Esophagus (tissue), 2 donors: ENCODE measurements around the gene GABRP. TPM values are rescaled to one million over a fixed set of nuclear protein-coding genes. Genes with fewer than 3 reads are reported as not detected.

Experiments
- H3K27ac ChIP-seq, 2 donors: one replicate each; pipeline ENCODE4 v1.5.1; 2013; ENCODE audit warnings: low read depth in 2 of 2, mild to moderate bottlenecking in 2 of 2, inconsistent platforms in 1 of 2, low read length in 1 of 2, moderate library complexity in 1 of 2
- H3K27me3 ChIP-seq, 2 donors: one replicate each; pipeline ENCODE4 v1.6.1; 2013; ENCODE audit warnings: low read length in 2 of 2, control low read depth in 1 of 2, mild to moderate bottlenecking in 1 of 2; ENCODE audit not compliant: insufficient read depth in 2 of 2, control insufficient read depth in 1 of 2
- H3K36me3 ChIP-seq, 2 donors: one replicate each; pipeline ENCODE4 v1.6.1; 2013; ENCODE audit warnings: low read length in 1 of 2; ENCODE audit not compliant: control insufficient read depth in 2 of 2, insufficient read depth in 2 of 2
- H3K4me1 ChIP-seq, 2 donors: one replicate each; pipeline ENCODE4 v1.6.1; 2013; ENCODE audit warnings: low read length in 1 of 2; ENCODE audit not compliant: control insufficient read depth in 2 of 2, insufficient read depth in 2 of 2
- H3K4me3 ChIP-seq, 2 donors: one replicate each; pipeline ENCODE4 v1.5.1; 2013; ENCODE audit warnings: low read length in 2 of 2, mild to moderate bottlenecking in 2 of 2, low read depth in 1 of 2, moderate library complexity in 1 of 2
- H3K9me3 ChIP-seq, 2 donors: one replicate each; pipeline ENCODE4 v1.6.1; 2013; ENCODE audit warnings: mild to moderate bottlenecking in 2 of 2, low read depth in 1 of 2, low read length in 1 of 2, moderate library complexity in 1 of 2; ENCODE audit not compliant: control insufficient read depth in 2 of 2, insufficient read depth in 1 of 2
- WGBS, 2 donors: extraction: QIAGEN DNeasy Blood & Tissue Kit; methylation state at CpG; one replicate each; pipeline ENCODE4 v1.1.7; 2013; 5-methylcytosine and 5-hydroxymethylcytosine counted together
- polyA plus RNA-seq, 2 donors: library from polyadenylated mRNA; stranded (reverse); fragments of 200-250 nt; gene quantifications; one replicate each; pipeline ENCODE4 v1.2.3, GENCODE V29; 2013
- donor health status: healthy with polysubstance abuse.
- donor health status: Bipolar disorder and iron deficiency.

The GABRP gene
- polyA plus RNA-seq, 2 donors, result 21.9 to 55.7 TPM

DNA sequence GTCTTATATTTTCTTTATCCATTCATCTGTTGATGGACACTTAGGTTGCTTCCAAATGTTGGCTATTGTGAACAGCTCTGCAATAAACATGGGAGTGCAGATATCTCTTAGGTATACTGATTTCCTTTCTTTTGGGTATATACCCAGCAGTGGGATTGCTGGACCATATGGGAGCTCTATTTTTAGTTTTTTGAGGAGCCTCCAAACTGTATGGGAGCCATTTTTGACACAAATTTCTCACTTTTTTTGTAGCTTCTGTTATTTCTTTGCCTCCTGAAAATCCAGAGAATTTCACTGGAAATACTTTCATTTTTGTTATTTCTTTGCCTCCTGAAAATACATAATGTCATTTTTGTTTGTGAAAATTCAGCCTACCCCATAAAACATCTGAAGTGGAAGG lies 63.3 kb downstream of the GABRP start:
- Histone ChIP-seq H3K4me1 (no peaks in the 10 kb centered on the region), H3K36me3 (no peaks in the 10 kb centered on the region), H3K27me3 (no peaks in the 10 kb centered on the region), H3K9me3 (no peaks in the 10 kb centered on the region), H3K27ac (no peak overlapping the region), H3K4me3 (no peak overlapping the region)

DNA sequence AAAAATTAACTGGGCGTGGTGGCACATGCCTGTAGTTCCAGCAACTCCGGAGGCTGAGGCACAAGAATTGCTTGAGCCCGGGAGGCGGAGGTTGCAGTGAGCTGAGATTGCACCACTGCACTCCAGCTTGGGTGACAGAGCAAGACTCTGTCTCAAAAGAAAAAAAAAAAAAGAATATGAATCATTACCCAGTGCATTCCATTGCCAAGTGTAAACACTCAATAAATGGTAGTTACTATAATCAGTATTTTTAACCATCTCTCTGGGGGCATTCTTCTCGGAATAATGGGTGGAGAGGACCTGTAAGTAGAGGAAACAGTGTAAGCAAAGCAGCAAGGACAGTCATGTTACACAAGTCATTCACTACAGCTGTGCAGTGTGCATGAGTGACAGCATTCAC lies 64.5 kb downstream of the GABRP start:
- H3K4me1 ChIP-seq, result no peaks in the 10 kb centered on the region
- WGBS, 2 donors, result 59 to 69% methylated on average over 5 of the region's 5 CpGs
- H3K36me3 ChIP-seq, result no peaks in the 10 kb centered on the region
- no peak overlapping the region for H3K4me3 ChIP-seq
- no peaks in the 10 kb centered on the region for H3K27me3 ChIP-seq
- no peaks in the 10 kb centered on the region for H3K9me3 ChIP-seq
- no peak overlapping the region for H3K27ac ChIP-seq

DNA sequence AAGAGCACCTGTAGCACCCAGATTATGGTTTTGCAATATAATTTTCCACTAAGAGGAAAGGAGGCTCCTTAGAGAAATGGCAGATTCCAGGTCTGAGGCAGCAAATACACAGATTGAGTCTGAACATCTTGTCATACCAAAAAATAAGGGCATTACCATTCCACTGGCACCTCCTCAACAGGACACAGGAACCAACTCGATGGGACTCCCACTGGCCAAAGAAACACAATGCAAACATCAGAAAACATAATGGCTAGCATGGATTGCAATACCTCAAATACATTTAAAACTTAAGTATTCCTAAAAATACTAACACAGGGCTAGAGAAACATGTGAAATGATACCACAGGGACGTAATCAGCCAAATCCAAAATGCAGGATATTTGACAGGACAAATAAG lies 65.8 kb downstream of the GABRP start:
- 70 to 78% methylated on average over 2 of the region's 2 CpGs for WGBS, 2 donors
- Histone ChIP-seq H3K4me1 (no peaks in the 10 kb centered on the region), H3K27ac (no peak overlapping the region), H3K4me3 (no peak overlapping the region), H3K9me3 (no peaks in the 10 kb centered on the region), H3K36me3 (no peaks in the 10 kb centered on the region), H3K27me3 (no peaks in the 10 kb centered on the region)

DNA sequence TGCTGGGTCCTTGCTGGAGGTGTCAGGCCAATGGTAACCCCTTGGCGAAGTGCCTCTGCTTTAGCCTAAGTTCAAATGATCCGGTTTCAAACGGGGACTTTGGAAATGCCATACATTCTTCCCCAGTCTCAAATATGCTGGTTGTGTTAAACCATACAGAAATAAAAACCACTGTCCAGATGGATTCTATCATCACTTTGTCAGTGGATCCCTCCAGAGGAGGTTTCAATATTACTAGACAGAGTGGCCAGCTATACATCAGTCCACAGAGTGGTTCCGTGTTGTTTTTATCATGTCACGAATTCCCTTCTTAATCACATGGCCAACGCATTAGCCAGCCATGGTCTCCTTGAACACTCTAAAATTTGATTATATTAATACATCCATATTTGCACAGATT lies 71.0 kb downstream of the GABRP start:
- H3K36me3 ChIP-seq, result no peaks in the 10 kb centered on the region
- WGBS, 2 donors, result 78 to 83% methylated on average over 6 of the region's 6 CpGs
- no peaks in the 10 kb centered on the region for H3K4me1 ChIP-seq
- no peaks in the 10 kb centered on the region for H3K27me3 ChIP-seq
- H3K4me3 ChIP-seq, result no peak overlapping the region
- H3K9me3 ChIP-seq, result no peaks in the 10 kb centered on the region
- H3K27ac ChIP-seq, result no peak overlapping the region

- H3K4me3 ChIP-seq, result no peak overlapping the region
- H3K4me1 ChIP-seq, result no peaks in the 10 kb centered on the region
- 83 to 84% methylated on average over 2 of the region's 2 CpGs for WGBS, 2 donors
- no peaks in the 10 kb centered on the region for H3K36me3 ChIP-seq
- no peak overlapping the region for H3K27ac ChIP-seq
- peaks cover 0 to 2% of the 10 kb centered on the region in 2 donors for H3K9me3 ChIP-seq
- no peaks in the 10 kb centered on the region for H3K27me3 ChIP-seq
Measured at GRCh38 chr5:170857066-170857465, 73.5 kb downstream of the GABRP start.

DNA sequence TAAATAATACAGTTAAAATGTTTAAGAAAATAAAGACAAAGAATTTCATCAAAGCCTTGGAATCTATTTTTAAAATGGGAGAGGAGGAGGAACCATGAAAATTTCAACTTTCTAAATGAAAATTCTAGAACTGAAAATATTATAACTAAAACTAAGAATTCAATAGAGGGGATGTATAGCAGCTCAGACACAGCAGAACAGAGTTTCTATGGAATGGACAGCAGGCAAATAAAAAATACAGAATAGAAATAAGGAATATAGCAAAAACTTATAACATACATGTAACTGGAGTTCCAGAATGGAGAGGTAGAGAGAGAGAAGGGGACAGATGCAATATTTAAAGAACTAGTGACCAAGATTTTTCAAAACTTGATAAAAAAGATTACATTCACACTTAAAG lies 76.9 kb downstream of the GABRP start:
- no peaks in the 10 kb centered on the region for H3K27me3 ChIP-seq
- H3K36me3 ChIP-seq, result no peaks in the 10 kb centered on the region
- no peak overlapping the region for H3K4me3 ChIP-seq
- H3K27ac ChIP-seq, result no peak overlapping the region
- H3K4me1 ChIP-seq, result no peaks in the 10 kb centered on the region
- peaks cover 0 to 2% of the 10 kb centered on the region in 2 donors for H3K9me3 ChIP-seq

DNA sequence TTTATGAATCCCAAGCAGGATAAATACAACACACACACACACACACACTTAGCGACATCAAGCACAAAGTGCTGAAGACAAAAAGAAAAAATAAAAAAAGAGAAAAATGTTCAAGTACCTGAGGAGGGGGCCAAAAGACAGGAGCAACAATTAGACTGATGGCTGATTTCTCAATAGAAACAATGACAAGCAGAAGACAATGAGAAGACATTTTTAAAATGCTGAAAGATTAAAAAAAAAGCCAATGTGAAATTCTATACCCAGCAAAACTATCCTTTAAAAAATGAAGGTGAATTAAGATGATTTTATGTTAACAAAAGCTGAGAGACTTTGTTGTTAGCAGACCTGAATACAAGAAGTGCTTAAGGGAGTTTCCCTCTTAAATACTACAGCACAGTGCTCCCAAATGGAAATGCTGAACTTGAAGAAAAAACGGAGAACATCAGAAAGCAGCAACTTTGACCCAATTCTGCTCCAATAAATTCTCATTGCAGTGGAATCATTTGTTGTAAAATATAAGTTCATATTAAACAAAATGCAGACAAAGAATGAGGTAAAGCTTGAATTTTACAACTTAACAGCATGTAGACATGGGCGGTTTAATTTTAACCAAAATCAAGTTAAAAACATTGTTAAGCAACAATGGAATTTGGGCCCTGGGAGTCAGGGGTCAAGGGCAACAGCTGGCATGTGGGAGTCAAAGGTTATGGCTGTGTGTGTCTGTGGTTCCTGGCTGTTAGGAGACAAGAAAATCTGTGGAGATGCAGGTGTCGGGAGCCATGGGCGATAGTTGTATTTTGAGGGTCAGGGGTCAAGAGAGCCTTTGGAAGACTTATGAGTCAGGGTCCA lies 77.5 kb downstream of the GABRP start:
- Histone ChIP-seq H3K36me3 (no peaks in the 10 kb centered on the region), H3K27ac (no peak overlapping the region), H3K9me3 (peaks cover 0 to 2% of the 10 kb centered on the region in 2 donors), H3K27me3 (no peaks in the 10 kb centered on the region), H3K4me3 (no peak overlapping the region), H3K4me1 (no peaks in the 10 kb centered on the region)
- 90 to 93% methylated on average over 5 of the region's 5 CpGs for WGBS, 2 donors

DNA sequence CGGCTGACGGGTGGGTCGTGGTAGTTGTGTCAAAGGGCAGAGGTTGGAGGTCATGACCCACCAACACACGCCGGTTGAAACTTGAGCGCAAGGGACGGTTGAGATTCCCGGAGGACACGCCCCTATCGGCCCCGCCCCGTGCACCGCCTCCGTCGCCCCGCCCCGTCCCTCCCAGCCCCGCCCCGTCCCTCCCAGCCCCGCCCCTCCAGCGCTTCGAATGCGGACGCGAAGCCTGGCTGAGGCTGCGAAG lies 78.1 kb downstream of the GABRP start:
- peaks cover 0 to 2% of the 10 kb centered on the region in 2 donors for H3K9me3 ChIP-seq
- WGBS, 2 donors, result 18 to 22% methylated on average over 16 to 26 of the region's 26 CpGs
- peak overlapping the region; percentile 46 to 49 for H3K4me3 ChIP-seq
- no peaks in the 10 kb centered on the region for H3K27me3 ChIP-seq
- H3K36me3 ChIP-seq, result no peaks in the 10 kb centered on the region
- no peaks in the 10 kb centered on the region for H3K4me1 ChIP-seq
- H3K27ac ChIP-seq, result no peak overlapping the region

DNA sequence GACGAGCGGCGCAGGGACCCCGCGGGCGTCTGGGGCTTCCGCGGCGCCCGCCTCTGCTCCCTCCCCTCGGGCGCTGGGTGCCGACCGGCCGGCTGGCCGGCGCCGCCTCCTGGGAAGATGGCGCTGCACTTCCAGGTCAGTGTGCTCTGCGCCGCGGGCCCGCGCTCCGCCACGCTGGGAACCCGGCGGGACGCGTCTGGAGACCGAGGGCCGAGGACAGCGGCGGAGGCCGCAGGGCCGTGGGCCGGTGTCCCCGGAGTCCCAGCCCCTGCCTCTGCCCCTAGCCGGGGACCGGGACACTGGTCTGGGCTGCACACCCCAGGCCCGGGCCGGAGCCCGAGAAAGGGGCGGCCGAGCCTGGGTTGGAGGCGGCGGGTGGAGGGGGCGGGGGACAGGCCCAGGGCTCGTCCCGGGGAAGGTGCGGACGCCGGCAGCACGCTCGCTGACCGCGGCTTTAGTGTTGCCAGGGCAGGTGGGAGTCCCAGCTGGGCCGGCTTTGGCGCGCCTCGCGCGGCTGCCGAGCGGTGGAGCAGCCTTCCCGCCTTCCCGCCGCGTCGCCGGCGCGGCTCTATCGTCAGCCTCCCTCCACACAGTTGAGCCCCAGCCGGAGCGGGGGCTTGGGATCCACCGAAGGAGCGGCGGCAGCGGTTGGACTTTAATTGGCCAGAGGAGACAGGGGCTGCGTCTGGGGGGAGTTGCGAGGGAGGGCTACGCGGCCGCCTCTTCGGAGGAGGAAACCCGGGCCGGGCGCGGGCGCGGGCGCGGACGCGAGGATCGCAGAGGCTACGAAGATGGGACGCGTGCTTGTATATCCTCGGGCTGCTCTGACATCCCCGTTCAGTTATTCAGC lies 78.6 kb downstream of the GABRP start, which contains the start of gene RANBP17:
Gene RANBP17, plus strand, starts transcription at position 102 of the 850 bp plus-strand sequence.
- no peaks in the 10 kb centered on the region for H3K27me3 ChIP-seq
- no peaks in the 10 kb centered on the region for H3K4me1 ChIP-seq
- no peaks in the 10 kb centered on the region for H3K36me3 ChIP-seq
- H3K27ac ChIP-seq, result no peak within 1 kb of the TSS
- peak within 1 kb of the TSS; percentile 46 to 49 for H3K4me3 ChIP-seq
- 6 to 9% methylated on average over 56 to 102 of the region's 102 CpGs for WGBS, 2 donors
- peaks cover 0 to 2% of the 10 kb centered on the region in 2 donors for H3K9me3 ChIP-seq
